H1 (cell line): ENCODE measurements around the gene WNT2. TPM values are rescaled to one million over a fixed set of nuclear protein-coding genes. Genes with fewer than 3 reads are reported as not detected.

ENCODE experiments used
- CTCF ChIA-PET: fragments of 300-600 bp; sonication (Branson Sonifier 250); formaldehyde crosslinking; loops from one replicate; lab custom pipeline; 2021; ENCODE audit not compliant: partially characterized antibody; lab: Charles Lee
- POLR2A ChIA-PET: fragments of 300-600 bp; sonication (Branson Sonifier 250); formaldehyde crosslinking; loops from one replicate; lab custom pipeline; 2021; ENCODE audit warnings: inconsistent platforms; ENCODE audit not compliant: partially characterized antibody; lab: Charles Lee
- DNase-seq, 2 experiments: peaks; one replicate each; pipeline versions ENCODE4 v3.0.0 to v3.0.0-alpha.2; 2010 to 2022; ENCODE audit warnings: low spot score in 2 of 2, low read depth in 1 of 2, mixed read lengths in 1 of 2
- FAIRE-seq: peaks from 2 replicates; lab custom pipeline; 2011; peaks lifted over from hg19 to GRCh38; lab: Jason Lieb, UNC
- H2AFZ ChIP-seq: 2 replicates; pipeline ENCODE4 v1.8.1; 2012; ENCODE audit warnings: low read length, inconsistent platforms
- H2AK5ac ChIP-seq: 2 replicates; pipeline ENCODE4 v1.6.1; 2013; ENCODE audit warnings: low read depth, low read length
- H2BK120ac ChIP-seq: replicated peaks from 2 replicates; pipeline ENCODE3; 2013; ENCODE audit warnings: low read depth, low read length, inconsistent platforms
- H2BK12ac ChIP-seq: 2 replicates; pipeline ENCODE4 v1.6.1; 2013; ENCODE audit warnings: low read depth, low read length
- H2BK15ac ChIP-seq: 2 replicates; pipeline ENCODE4 v1.6.1; 2013; ENCODE audit warnings: low read length
- H2BK20ac ChIP-seq: 2 replicates; pipeline ENCODE4 v1.6.1; 2013; ENCODE audit warnings: low read length
- H2BK5ac ChIP-seq: 2 replicates; pipeline ENCODE4 v1.6.1; 2013; ENCODE audit warnings: low read depth, low read length
- H3K14ac ChIP-seq: 2 replicates; pipeline ENCODE4 v1.6.1; 2013; ENCODE audit warnings: inconsistent platforms; ENCODE audit not compliant: insufficient read length
- H3K18ac ChIP-seq: 2 replicates; pipeline ENCODE4 v1.6.1; 2013; ENCODE audit warnings: low read length; ENCODE audit errors: extremely low read depth
- H3K23ac ChIP-seq: 2 replicates; pipeline ENCODE4 v1.6.1; 2013; ENCODE audit warnings: inconsistent platforms; ENCODE audit not compliant: insufficient read length
- H3K23me2 ChIP-seq: 2 replicates; pipeline ENCODE4 v1.6.1; 2013; ENCODE audit warnings: low read depth, low read length
- H3K27ac ChIP-seq: 2 replicates; pipeline ENCODE4 v1.6.1; 2011; ENCODE audit warnings: low read depth, low read length, inconsistent platforms
- H3K27me3 ChIP-seq, 4 experiments: replicated peaks in 1 of 4; 1 replicate in 1 of 4; 2 replicates in 3 of 4; pipeline versions ENCODE4 v1.6.1 to v1.8.1; 2011 to 2013; ENCODE audit warnings: low read length in 3 of 4, mild to moderate bottlenecking in 3 of 4, inconsistent platforms in 2 of 4, mixed read lengths in 2 of 4, moderate library complexity in 1 of 4; ENCODE audit not compliant: control insufficient read depth in 3 of 4, insufficient read depth in 3 of 4; ENCODE audit errors: extremely low read depth in 1 of 4
- H3K36me3 ChIP-seq, 4 experiments: 2 replicates each; pipeline versions ENCODE4 v1.6.1 to v1.8.1; 2011 to 2013; ENCODE audit warnings: mild to moderate bottlenecking in 4 of 4, low read length in 3 of 4, moderate library complexity in 2 of 4, control low read depth in 1 of 4, inconsistent platforms in 1 of 4; ENCODE audit not compliant: insufficient read depth in 4 of 4, control insufficient read depth in 2 of 4
- H3K4ac ChIP-seq: replicated peaks from 2 replicates; pipeline ENCODE3; 2013; ENCODE audit warnings: low read length, low read depth, mixed read lengths, inconsistent platforms; ENCODE audit not compliant: insufficient read length
- H3K4me1 ChIP-seq, 4 experiments: replicated peaks in 1 of 4; 1 replicate in 1 of 4; 2 replicates in 3 of 4; pipeline versions ENCODE4 v1.6.1 to v1.8.1; 2011 to 2013; ENCODE audit warnings: low read length in 3 of 4, inconsistent platforms in 2 of 4, mixed read lengths in 1 of 4; ENCODE audit not compliant: insufficient read depth in 4 of 4, control insufficient read depth in 3 of 4
- H3K4me2 ChIP-seq, 2 experiments: 2 replicates each; pipeline versions ENCODE4 v1.6.1 to v1.8.1; 2011 to 2013; ENCODE audit warnings: low read depth in 2 of 2, low read length in 2 of 2, control low read depth in 1 of 2, inconsistent platforms in 1 of 2, mild to moderate bottlenecking in 1 of 2; ENCODE audit not compliant: insufficient read depth in 1 of 2
- H3K4me3 ChIP-seq, 4 experiments: fragments of 200-600, 300-600 bp in 1 of 4; sonication (generic), shearing (Covaris generic), sonication (Bioruptor Twin) in 1 of 4; 2 replicates each; pipeline versions ENCODE4 v1.5.1 to v1.8.1; 2011 to 2016; ENCODE audit warnings: low read length in 4 of 4, low read depth in 3 of 4, control low read depth in 2 of 4, inconsistent platforms in 2 of 4, mild to moderate bottlenecking in 2 of 4, mixed read lengths in 1 of 4, moderate library complexity in 1 of 4; ENCODE audit not compliant: insufficient read depth in 2 of 4; ENCODE audit errors: extremely low read depth in 1 of 4
- H3K56ac ChIP-seq: replicated peaks from 2 replicates; pipeline ENCODE3; 2013; ENCODE audit warnings: low read depth, mild to moderate bottlenecking, mixed read lengths, low read length, inconsistent platforms; ENCODE audit not compliant: insufficient read length
- H3K79me1 ChIP-seq: 2 replicates; pipeline ENCODE4 v1.6.1; 2013; ENCODE audit warnings: low read depth, low read length, control low read depth
- H3K79me2 ChIP-seq, 2 experiments: 2 replicates each; pipeline versions ENCODE4 v1.6.1 to v1.8.1; 2012 to 2013; ENCODE audit warnings: low read length in 2 of 2, mild to moderate bottlenecking in 2 of 2, inconsistent platforms in 1 of 2; ENCODE audit not compliant: insufficient read depth in 2 of 2, control insufficient read depth in 1 of 2
- H3K9ac ChIP-seq, 4 experiments: replicated peaks in 1 of 4; 1 replicate in 1 of 4; 2 replicates in 3 of 4; pipeline versions ENCODE4 v1.6.1 to v1.8.1; 2011 to 2013; ENCODE audit warnings: low read depth in 3 of 4, low read length in 3 of 4, control low read depth in 2 of 4, mild to moderate bottlenecking in 2 of 4, moderate library complexity in 2 of 4, inconsistent platforms in 1 of 4; ENCODE audit errors: extremely low read depth in 1 of 4
- H3K9me3 ChIP-seq, 2 experiments: 2 replicates each; pipeline versions ENCODE4 v1.6.1 to v1.8.1; 2012 to 2013; ENCODE audit warnings: mild to moderate bottlenecking in 2 of 2, moderate library complexity in 2 of 2, control low read depth in 1 of 2, inconsistent platforms in 1 of 2, low read depth in 1 of 2, low read length in 1 of 2, mixed read lengths in 1 of 2; ENCODE audit not compliant: insufficient read depth in 2 of 2
- H4K20me1 ChIP-seq, 2 experiments: replicated peaks in 1 of 2; 2 replicates each; pipeline versions ENCODE3 to v1.8.1; 2011 to 2013; ENCODE audit warnings: inconsistent platforms in 2 of 2, low read length in 2 of 2, mild to moderate bottlenecking in 1 of 2; ENCODE audit not compliant: insufficient read depth in 2 of 2, control insufficient read depth in 1 of 2
- H4K5ac ChIP-seq: 2 replicates; pipeline ENCODE4 v1.6.1; 2013; ENCODE audit warnings: low read length, low read depth, mixed read lengths, inconsistent platforms; ENCODE audit not compliant: insufficient read length
- H4K8ac ChIP-seq: 2 replicates; pipeline ENCODE4 v1.8.0; 2013; ENCODE audit warnings: mild to moderate bottlenecking, moderate library complexity, low read length, inconsistent platforms; ENCODE audit not compliant: insufficient read depth; ENCODE audit errors: extremely low read depth
- H4K91ac ChIP-seq: replicated peaks from 2 replicates; pipeline ENCODE3; 2013; ENCODE audit warnings: low read length, mixed read lengths, inconsistent platforms; ENCODE audit not compliant: insufficient read length
- EP300 ChIP-seq, 2 experiments: IDR thresholded peaks; 1 replicate in 1 of 2; 2 replicates in 1 of 2; pipeline ENCODE4 v1.6.1; 2011 to 2012; ENCODE audit warnings: low read depth in 2 of 2, low read length in 2 of 2, mild to moderate bottlenecking in 2 of 2, borderline replicate concordance in 1 of 2, inconsistent platforms in 1 of 2, moderate library complexity in 1 of 2
- HDAC2 ChIP-seq, 2 experiments: fragments of 300-600 bp in 1 of 2; sonication (generic) in 1 of 2; IDR thresholded peaks; 2 replicates each; pipeline ENCODE4 v1.6.1; 2011 to 2012; ENCODE audit warnings: low read depth in 2 of 2, low read length in 2 of 2, mild to moderate bottlenecking in 2 of 2, moderate library complexity in 2 of 2, borderline replicate concordance in 1 of 2, inconsistent platforms in 1 of 2
- YY1 ChIP-seq: IDR thresholded peaks from 2 replicates; pipeline ENCODE4 v1.6.1; 2011; ENCODE audit warnings: low read depth, mild to moderate bottlenecking, low read length
- polyA plus RNA-seq, 7 experiments: library from polyadenylated mRNA; depleted of rRNA in 3 of 7; stranded (reverse) in 5 of 7; unstranded in 2 of 7; fragments of >200 nt in 5 of 7; fragments of 200-250 nt in 2 of 7; gene quantifications; 1 replicate in 5 of 7; 2 replicates in 1 of 7; 4 replicates in 1 of 7; pipeline versions ENCODE4 v1.2.1 to v1.2.3, GENCODE V29; 2011 to 2013; ENCODE audit warnings: missing spikeins in 2 of 7, mixed read lengths in 2 of 7
- total RNA-seq: library from RNA; stranded (reverse); fragmentation: NEBNext Ultra II Directional; extraction: Animal tissue kit (Norgen Biotek cat#: 25700); gene quantifications from 2 replicates; pipeline ENCODE4 v1.2.1, GENCODE V29; 2021
- TF ChIP-seq, protein P1 (sequence below): IDR thresholded peaks from 2 replicates; pipeline ENCODE4 v1.6.1; 2011; ENCODE audit warnings: low read depth, mild to moderate bottlenecking, low read length; ENCODE audit not compliant: insufficient read depth
- TF ChIP-seq, protein P2 (sequence below): IDR thresholded peaks from 2 replicates; pipeline ENCODE4 v1.6.1; 2012; ENCODE audit warnings: inconsistent platforms

WNT2 gene
- total and polyA plus RNA-seq, 2 of the 8 experiments (the other 6 are each of a cell fraction or from before 2014, with no cell fraction given) = not detected

GRCh38 chr7:117313582-117313981 lies 9.3 kb downstream of the WNT2 start:
- CTCF ChIA-PET = interaction anchor here (1.2 to 2.2 kb wide), 4 partner anchors 9 to 25 kb away, joined by 3 to 14 read pairs (median 4); partner anchors contain the start of gene WNT2
- no peak overlapping the region for H2BK12ac ChIP-seq
- H3K9ac ChIP-seq = no peak overlapping the region
- no peak overlapping the region for H2AFZ ChIP-seq
- DNase-seq = no peak
- TF ChIP-seq HDAC2 (IDR thresholded peaks at IDR 0.05; ENCODE audit: borderline replicate concordance in 1 of 2, low read depth in 2 of 2, low read length in 2 of 2) (no peak), EP300 (IDR thresholded peaks at IDR 0.05; ENCODE audit: borderline replicate concordance in 1 of 2, low read depth in 2 of 2, low read length in 2 of 2) (no peak), YY1 (no peak)
- TF ChIP-seq, protein P1, sequence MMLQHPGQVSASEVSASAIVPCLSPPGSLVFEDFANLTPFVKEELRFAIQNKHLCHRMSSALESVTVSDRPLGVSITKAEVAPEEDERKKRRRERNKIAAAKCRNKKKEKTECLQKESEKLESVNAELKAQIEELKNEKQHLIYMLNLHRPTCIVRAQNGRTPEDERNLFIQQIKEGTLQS = no peak
- TF ChIP-seq, protein P2, sequence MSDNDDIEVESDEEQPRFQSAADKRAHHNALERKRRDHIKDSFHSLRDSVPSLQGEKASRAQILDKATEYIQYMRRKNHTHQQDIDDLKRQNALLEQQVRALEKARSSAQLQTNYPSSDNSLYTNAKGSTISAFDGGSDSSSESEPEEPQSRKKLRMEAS = no peak
- no peaks in the 10 kb centered on the region for H3K79me2 ChIP-seq
- POLR2A ChIA-PET = no interaction called here
- H4K20me1 ChIP-seq = no peaks in the 10 kb centered on the region
- no peak overlapping the region for H2AK5ac ChIP-seq
- H3K79me1 ChIP-seq = no peaks in the 10 kb centered on the region
- H3K4me3 ChIP-seq = no peak overlapping the region
- no peak overlapping the region for H2BK15ac ChIP-seq
- no peaks in the 10 kb centered on the region for H3K9me3 ChIP-seq
- no peak overlapping the region for H3K18ac ChIP-seq
- H3K27me3 ChIP-seq = peaks cover 0 to 7% (median 3%) of the 10 kb centered on the region in 4 experiments; a peak in 3 of 7 replicates
- no peak overlapping the region for H3K4ac ChIP-seq
- no peak overlapping the region for H3K14ac ChIP-seq
- no peak overlapping the region for H3K27ac ChIP-seq
- H2BK20ac ChIP-seq = no peak overlapping the region
- H2BK120ac ChIP-seq = no peak overlapping the region
- no peak overlapping the region for H4K8ac ChIP-seq
- H4K5ac ChIP-seq = no peak overlapping the region
- no peak for FAIRE-seq
- H2BK5ac ChIP-seq = no peak overlapping the region
- no peak overlapping the region for H4K91ac ChIP-seq
- H3K23me2 ChIP-seq = no peaks in the 10 kb centered on the region
- H3K36me3 ChIP-seq = no peaks in the 10 kb centered on the region
- peaks cover 0 to 2% (median 0%) of the 10 kb centered on the region in 4 experiments; a peak in 1 of 7 replicates for H3K4me1 ChIP-seq
- H3K23ac ChIP-seq = no peak overlapping the region
- no peak overlapping the region for H3K4me2 ChIP-seq
- no peak overlapping the region for H3K56ac ChIP-seq
